ENCODE results near the gene PPP1R14C. TPM values are rescaled to one million over a fixed set of nuclear protein-coding genes. Genes with fewer than 3 reads are reported as not detected.

PPP1R14C gene
- total RNA-seq, 1 experiment from 2014 or later = 12.1 TPM

DNA sequence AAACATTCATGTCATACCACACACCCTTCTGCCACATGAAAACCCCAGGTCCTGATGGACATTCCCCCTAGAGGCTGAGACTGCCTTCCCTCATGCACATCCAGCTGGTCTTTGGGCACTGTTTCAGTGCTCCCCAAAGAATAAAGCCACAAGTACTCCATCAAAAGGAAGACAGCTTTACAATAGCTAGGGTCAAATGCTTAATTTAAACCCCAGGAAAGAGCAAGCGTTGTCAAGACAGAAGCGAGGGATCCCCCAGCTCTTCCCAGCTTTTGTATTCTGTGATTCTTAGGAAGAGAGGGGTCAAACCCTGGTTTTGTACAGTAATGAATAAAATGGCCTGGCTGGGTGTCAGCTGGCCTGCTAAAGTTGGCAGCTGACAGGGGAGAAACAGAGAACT is 143.6 kb downstream of the PPP1R14C start:
- ChIA-PET CTCF (no interaction called here), POLR2A (ENCODE audit: unreplicated experiment) (no interaction called here)
- TF ChIP-seq, protein P1, sequence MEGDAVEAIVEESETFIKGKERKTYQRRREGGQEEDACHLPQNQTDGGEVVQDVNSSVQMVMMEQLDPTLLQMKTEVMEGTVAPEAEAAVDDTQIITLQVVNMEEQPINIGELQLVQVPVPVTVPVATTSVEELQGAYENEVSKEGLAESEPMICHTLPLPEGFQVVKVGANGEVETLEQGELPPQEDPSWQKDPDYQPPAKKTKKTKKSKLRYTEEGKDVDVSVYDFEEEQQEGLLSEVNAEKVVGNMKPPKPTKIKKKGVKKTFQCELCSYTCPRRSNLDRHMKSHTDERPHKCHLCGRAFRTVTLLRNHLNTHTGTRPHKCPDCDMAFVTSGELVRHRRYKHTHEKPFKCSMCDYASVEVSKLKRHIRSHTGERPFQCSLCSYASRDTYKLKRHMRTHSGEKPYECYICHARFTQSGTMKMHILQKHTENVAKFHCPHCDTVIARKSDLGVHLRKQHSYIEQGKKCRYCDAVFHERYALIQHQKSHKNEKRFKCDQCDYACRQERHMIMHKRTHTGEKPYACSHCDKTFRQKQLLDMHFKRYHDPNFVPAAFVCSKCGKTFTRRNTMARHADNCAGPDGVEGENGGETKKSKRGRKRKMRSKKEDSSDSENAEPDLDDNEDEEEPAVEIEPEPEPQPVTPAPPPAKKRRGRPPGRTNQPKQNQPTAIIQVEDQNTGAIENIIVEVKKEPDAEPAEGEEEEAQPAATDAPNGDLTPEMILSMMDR (conservative IDR thresholded peaks at IDR 0.05) = no peak
- no peak for TF ChIP-seq EZH2 (IDR thresholded peaks at IDR 0.05; ENCODE audit: low read depth)
- no peak overlapping the region for H2AFZ ChIP-seq
- no peak overlapping the region for H3K4me2 ChIP-seq
- H3K4me1 ChIP-seq (replicated peaks; ENCODE audit: insufficient read depth) = no peaks in the 10 kb centered on the region
- H3K36me3 ChIP-seq (ENCODE audit: low read depth) = no peaks in the 10 kb centered on the region
- BruUV-seq (replicated peaks) = no TSS peak
- no peak for DNase-seq
- H3K4me3 ChIP-seq = no peak overlapping the region
- H3K9me3 ChIP-seq (ENCODE audit: insufficient read depth, low read depth) = no peaks in the 10 kb centered on the region; the same call in 1 of the 2 replicates
- H4K20me1 ChIP-seq (ENCODE audit: insufficient read depth) = no peaks in the 10 kb centered on the region
- H3K9me2 ChIP-seq (ENCODE audit: insufficient read depth) = no peaks in the 10 kb centered on the region
- no peaks in the 10 kb centered on the region for H3K79me2 ChIP-seq (ENCODE audit: low read depth)
- no peaks in the 10 kb centered on the region for H3K27me3 ChIP-seq (ENCODE audit: insufficient read depth, low read depth)
- no peaks in the 10 kb centered on the region for H3F3A ChIP-seq (ENCODE audit: insufficient read depth, low read depth)
- intact Hi-C loops (cut with micrococcal nuclease; ENCODE audit: unreplicated experiment) = no loop called here
- H3K27ac ChIP-seq = no peak overlapping the region

DNA sequence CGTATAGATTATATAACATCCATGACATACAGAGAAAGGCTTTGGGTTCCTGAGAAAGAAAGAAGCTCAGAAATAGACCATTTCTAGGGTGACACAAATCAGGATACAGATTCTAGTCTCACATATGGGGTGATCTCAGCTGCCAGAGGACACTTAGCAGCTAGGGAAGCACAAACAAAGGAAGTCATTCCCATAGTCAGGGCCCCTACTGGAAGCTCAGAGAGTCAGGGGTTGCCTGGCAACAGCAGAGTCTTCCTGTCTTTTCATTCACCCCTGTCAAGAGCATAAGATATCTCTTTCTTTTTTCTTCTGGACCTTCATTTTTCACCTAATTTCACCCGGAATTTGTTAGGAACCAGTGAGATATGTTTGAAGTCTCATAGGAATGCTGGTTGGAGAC is 144.1 kb downstream of the PPP1R14C start:
- Histone ChIP-seq H3K4me3 (no peak overlapping the region), H3K9me3 (ENCODE audit: insufficient read depth, low read depth) (no peaks in the 10 kb centered on the region; the same call in 1 of the 2 replicates), H3K36me3 (ENCODE audit: low read depth) (no peaks in the 10 kb centered on the region), H3K4me1 (replicated peaks; ENCODE audit: insufficient read depth) (no peaks in the 10 kb centered on the region), H3K4me2 (no peak overlapping the region), H3F3A (ENCODE audit: insufficient read depth, low read depth) (no peaks in the 10 kb centered on the region), H3K79me2 (ENCODE audit: low read depth) (no peaks in the 10 kb centered on the region), H2AFZ (no peak overlapping the region), H3K27me3 (ENCODE audit: insufficient read depth, low read depth) (no peaks in the 10 kb centered on the region), H4K20me1 (ENCODE audit: insufficient read depth) (no peaks in the 10 kb centered on the region), H3K9me2 (ENCODE audit: insufficient read depth) (no peaks in the 10 kb centered on the region), H3K27ac (no peak overlapping the region)
- BruUV-seq (replicated peaks) = no TSS peak
- TF ChIP-seq, protein P1 (conservative IDR thresholded peaks at IDR 0.05) = no peak
- no peak for TF ChIP-seq EZH2 (IDR thresholded peaks at IDR 0.05; ENCODE audit: low read depth)
- no peak for DNase-seq
- intact Hi-C loops (cut with micrococcal nuclease; ENCODE audit: unreplicated experiment) = no loop called here
- ChIA-PET CTCF (no interaction called here), POLR2A (ENCODE audit: unreplicated experiment) (no interaction called here)

DNA sequence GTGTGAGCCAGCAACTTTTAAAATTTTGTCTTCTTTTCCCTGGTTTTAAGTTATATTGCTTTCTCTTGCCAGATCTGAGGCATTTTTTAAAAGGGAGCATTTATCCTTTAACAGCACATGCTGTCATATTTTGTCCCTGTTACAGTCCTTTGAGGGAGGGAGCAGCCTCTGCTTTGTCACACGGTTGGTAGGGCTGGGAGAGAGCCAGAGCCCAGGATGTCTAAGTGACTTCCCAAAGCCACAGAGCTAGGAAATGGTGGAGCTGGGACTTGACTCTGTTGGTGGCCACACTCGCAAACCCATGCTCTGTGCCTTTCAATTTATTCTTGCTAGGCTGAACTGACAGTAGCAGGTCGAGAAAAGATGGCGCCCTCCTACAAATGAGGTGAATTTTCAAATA is 145.6 kb downstream of the PPP1R14C start:
- Histone ChIP-seq H3K9me2 (ENCODE audit: insufficient read depth) (no peaks in the 10 kb centered on the region), H3K27me3 (ENCODE audit: insufficient read depth, low read depth) (no peaks in the 10 kb centered on the region), H3K79me2 (ENCODE audit: low read depth) (no peaks in the 10 kb centered on the region), H3F3A (ENCODE audit: insufficient read depth, low read depth) (peaks cover 4% of the 10 kb centered on the region; the same call in 1 of the 2 replicates), H3K4me3 (no peak overlapping the region), H3K4me1 (replicated peaks; ENCODE audit: insufficient read depth) (peaks cover 7% of the 10 kb centered on the region; the same call in 1 of the 2 replicates), H3K27ac (no peak overlapping the region), H4K20me1 (ENCODE audit: insufficient read depth) (no peaks in the 10 kb centered on the region), H2AFZ (no peak overlapping the region), H3K4me2 (no peak overlapping the region), H3K9me3 (ENCODE audit: insufficient read depth, low read depth) (peaks cover 5% of the 10 kb centered on the region; the same call in 1 of the 2 replicates), H3K36me3 (ENCODE audit: low read depth) (no peaks in the 10 kb centered on the region)
- TF ChIP-seq EZH2 (IDR thresholded peaks at IDR 0.05; ENCODE audit: low read depth) = no peak
- TF ChIP-seq, protein P1 (conservative IDR thresholded peaks at IDR 0.05) = no peak
- no TSS peak for BruUV-seq (replicated peaks)
- no peak for DNase-seq
- ChIA-PET CTCF (no interaction called here), POLR2A (ENCODE audit: unreplicated experiment) (no interaction called here)
- intact Hi-C loops (cut with micrococcal nuclease; ENCODE audit: unreplicated experiment) = no loop called here

Measured in PC-9 (cell line).